GM19452 (cell line): Measurements from ENCODE around the gene LIN7B.
"Not testable (repeated sequence)": the region's sequence is repeated elsewhere in the genome, so short reads cannot be mapped to it uniquely, and the experiment has no call there.

Experiments
- ATAC-seq: cut with Tn5 transposase; IDR thresholded peaks from one replicate; pipeline ENCODE4 v1.9.1; 2021; ENCODE audit not compliant: unreplicated experiment

LIN7B gene, protein sequence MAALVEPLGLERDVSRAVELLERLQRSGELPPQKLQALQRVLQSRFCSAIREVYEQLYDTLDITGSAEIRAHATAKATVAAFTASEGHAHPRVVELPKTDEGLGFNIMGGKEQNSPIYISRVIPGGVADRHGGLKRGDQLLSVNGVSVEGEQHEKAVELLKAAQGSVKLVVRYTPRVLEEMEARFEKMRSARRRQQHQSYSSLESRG

DNA sequence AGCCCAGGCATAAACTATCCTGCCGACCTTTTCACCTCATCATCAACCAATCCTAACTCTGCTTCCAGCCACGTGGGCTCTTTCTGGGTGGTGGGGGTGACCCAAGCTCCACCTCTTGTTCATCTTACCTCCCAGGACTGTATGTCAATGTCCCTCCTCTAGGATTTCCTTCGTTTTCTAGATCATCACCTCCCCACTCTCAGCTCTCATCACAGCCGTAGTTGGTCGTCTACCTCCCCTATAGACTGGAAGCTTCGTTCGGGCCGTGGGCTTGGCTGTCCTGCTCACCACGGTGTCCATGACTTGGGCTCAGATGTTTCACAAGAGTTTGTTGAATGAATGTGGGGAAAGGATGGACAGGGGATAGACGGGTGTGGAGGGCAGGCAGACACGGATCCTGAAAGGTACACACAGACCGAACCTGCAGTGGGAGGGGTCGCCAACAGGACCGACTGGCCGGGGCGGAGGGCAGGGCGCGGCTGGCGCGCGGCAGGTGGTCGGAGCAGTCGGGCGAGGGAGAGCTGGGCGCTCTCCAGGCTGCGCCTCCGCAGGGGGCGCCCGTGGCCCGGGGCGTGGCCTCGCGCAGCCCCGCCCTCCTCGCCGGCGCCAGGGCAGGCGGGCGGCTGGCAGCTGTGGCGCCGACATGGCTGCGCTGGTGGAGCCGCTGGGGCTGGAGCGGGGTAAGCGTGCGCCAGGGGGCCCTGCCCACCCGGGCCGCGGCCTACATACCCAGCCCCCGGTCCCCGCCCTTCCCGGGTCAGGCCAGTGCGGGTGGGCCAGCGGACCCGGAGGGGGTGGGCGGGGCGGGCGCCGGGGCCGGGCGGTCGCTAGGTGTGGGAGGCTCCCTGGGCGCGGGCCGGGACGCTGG is at the start of gene LIN7B:
Gene LIN7B, plus strand, starts transcription at position 609 of the 868 bp plus-strand sequence. Its CDS starts 35 bp downstream, at position 644.
- ATAC-seq, result peak; percentile 56

DNA sequence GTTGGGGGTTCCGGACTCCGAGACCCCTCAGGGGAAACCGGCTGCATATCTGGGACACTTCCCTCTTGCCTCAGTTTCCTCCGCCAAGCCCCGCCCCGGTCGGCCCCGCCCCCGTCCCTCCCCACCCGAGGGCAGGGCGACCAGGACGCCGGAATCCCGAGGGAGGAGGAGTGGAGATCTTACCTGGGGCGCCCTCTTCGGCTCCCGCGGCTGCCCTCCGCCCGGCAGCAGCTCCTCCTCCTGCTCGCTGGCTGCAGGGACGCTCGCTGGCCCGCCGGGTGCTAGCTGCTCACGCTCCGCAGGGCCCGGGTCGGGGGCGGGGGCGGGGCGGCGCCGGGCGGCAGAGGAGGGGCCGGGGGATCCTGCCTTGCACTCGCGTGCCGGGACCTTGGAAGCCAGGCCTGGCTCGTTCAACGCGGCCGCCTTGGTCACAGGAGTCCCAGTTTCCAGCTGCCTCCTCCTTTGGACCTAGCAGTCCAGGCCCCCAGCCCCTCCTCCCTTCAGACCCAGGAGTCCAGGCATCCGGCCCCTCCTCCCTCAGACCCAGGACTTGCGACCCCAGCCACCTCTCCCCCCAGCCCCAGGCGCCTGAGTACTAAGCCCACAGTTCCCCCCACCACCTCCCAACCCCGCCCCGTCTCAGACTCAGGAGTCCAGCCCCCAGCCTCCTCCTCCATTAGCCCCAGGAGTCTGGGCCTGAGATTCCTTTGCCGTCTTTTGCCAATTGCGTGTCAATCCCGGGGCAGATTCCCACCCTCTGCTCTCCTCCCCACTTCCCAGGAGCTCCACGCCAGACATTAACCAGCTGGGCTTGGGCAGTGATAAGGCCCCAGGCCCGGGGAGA is 49.2 kb upstream of the LIN7B start, which contains the start of gene NTF4:
Gene NTF4, minus strand, starts transcription at position 51 of the 844 bp plus-strand sequence. CDS start 2,821 bp downstream, outside the sequence.
- no peak for ATAC-seq

DNA sequence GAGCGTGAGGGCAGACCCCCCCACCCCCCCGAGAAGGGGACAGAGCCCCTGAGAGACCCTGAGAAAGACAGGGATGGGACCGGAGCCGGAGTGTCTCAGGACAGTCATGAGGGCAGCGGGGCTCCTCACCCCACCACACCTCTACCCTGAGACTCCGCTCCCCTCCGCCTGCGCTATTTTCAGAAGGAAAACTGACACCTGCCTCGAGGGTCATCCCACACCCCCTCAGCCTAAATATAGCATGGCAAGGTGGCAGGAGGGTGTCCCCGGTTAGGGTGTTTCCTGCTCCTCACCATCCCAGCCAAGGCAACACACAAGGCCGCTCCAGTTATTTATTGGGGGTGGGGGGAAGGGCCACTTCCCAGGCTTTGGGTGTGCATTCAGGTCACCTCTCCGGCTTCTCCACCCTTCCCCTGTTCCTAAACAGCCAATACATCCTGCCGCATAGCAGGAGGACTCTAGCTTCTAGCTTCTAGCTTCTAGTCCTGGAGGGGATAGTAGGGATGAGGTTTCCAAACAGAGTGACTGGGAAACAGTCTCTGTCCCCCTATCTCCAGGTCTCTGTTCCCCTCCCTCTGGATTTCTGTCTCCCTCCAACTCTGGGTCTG is 48.2 kb upstream of the LIN7B start:
- ATAC-seq, result no peak

DNA sequence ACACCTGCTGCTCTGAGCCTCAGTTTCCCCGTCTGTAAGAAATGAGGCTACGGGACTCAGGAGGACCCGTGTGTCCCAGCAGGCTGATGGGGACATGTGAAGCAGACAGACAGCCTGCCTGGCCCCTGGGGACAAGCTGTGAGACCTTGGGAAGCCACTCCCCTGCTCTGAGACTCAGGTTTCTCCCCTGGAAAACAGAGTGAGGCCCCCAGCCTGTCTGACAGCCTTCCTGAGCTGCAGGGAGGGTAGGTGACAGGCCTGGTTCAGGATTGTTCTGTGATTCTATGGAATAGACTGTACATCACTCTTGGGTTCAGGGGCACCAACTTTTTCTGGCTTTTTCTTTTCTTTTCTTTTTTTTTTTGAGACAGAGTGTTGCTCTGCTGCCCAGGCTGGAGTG is 46.6 kb upstream of the LIN7B start:
- no peak for ATAC-seq

DNA sequence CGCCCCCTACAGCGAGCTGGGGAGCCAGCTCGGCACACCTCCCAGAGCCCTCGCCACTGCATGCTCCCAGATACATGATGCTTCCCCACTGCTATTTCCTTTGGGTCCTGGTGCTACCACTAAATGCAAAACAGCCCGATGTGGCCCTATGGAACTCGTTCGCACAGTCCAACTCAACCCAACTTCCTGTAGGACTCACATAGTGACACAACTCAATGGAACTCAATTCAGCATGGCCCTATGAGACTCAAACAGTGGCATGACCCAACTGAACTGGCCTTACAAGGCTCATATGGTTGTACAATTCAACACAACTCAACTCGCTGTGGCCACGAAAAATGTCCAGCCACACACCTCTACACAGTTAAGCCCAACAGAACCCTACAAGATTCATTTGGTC is 45.1 kb upstream of the LIN7B start:
- no peak for ATAC-seq

DNA sequence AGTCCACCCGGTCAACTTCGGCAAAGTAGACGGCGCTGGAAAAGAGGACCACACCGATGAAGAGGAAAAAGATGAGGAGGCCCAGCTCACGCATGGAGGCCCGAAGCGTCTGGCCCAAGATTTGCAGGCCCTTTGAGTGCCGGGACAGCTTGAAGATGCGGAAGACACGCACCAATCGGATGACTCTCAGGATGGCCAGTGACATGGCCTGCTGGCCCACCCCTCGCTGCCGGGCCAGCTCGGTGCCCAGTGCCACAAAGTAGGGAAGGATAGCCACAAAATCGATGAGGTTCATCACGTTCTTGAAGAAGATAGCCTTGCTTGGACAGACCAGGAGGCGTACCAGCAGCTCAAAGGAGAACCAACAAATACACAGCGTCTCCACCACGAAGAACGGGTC is 43.8 kb upstream of the LIN7B start:
- no peak for ATAC-seq

DNA sequence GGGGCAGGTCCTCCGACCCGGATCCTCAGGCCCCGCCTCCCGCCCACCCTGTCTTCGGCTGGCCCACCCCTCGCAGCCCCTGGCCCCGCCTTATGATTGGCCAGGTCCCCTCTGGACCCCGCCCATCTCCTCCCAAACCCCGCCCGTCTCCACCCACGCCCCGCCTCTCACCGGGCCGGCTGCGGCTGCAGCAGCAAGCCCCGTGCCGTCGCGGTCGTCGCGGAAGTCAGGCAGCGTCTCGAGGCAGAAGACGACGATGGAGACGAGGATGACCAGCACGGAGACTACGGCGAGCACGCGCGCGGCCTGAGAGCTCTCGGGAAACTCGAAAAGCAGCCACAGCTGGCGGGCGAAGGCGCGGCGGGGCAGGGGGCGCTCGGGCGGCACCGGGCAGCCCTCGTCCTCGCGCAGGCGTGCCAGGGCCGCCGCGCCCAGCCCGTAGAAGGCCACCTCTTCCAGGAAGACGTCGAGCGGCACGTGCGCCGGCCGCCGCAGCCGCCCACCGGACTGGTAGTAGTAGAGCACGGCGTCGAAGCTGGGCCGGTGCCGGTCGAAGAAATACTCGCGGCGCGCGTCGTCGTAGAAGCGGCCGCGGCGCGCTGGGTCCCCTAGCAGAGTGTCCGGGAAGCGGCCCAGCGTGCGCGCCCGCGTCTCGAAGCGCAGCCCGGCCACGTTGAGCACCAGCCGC is 42.2 kb upstream of the LIN7B start:
- no peak for ATAC-seq

DNA sequence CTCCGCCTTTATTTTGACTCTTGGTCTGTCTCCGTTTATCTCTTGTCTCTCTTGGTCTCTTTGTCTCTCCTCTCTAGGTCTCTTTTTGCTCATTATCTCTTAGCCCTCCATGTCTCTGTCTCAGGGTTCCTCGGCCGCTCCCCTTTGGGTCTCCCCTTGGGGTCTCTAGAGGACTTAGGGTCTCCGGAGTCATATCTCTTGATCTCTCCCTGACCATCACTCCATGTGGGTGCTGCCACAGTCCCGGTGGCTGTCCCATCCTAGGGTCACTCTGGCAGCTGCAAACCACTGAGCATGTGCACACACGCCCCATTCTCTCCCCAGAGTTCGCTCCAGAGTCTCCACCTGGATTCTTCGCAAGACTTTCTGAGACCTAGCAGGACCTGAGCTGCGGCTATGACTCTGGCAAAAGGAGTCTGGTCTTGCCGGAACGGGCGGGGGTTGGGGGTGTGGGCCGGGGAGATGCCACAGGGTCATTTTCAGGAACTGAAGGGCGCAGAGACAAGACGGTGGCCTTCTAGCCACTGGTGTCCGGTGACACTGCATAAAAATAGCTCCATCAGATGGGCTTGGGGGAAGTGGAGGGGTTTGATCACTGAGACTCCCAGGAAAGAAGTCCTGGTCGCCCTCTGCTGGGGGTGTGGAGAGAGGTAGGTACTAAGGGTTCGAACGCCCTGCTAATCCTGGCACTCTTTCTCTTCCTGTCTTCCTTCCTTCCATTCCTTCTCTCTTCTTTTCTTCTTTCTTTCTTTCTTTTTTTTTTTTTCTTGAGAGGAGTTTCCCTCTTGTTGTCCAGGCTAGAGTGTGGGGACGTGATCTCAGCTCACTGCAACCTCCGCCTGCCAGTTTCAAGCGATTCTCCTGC is 40.4 kb upstream of the LIN7B start:
- no peak for ATAC-seq

DNA sequence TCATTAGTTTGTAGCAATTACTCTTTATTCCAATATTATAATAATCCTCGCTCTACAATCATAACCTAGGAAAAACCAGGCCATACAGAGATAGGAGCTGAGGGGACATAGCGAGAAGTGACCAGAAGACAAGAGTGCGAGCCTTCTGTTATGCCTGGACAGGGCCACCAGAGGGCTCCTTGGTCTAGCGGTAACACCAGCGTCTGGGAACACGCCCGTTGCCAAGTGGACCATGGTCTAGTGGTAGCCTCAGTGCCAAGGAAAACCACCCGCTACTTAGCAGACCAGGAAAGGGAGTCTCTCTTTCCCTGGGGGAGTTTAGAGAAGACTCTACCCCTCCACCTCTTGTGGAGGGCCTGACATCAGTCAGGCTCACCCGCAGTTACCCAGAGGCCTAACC is 39.3 kb upstream of the LIN7B start:
- ATAC-seq, result not testable (repeated sequence)

DNA sequence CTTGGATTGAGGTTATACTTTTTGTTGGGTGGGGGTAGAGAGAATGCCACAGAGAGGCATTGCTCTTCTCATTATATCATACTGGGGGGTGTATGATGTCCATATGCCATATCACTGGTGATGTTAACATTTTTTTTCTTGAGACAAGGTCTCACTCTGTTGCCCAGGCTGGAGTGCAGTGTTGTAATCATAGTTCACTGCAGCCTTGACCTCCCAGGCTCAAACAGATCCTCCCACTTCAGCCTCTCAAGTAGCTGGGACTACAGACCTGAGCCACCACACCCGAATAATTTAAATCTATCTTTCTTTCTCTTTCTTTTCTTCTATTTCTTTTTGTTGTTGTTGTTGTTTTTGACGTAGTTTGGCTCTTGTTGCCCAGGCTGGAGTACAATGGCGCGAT is 33.8 kb upstream of the LIN7B start:
- no peak for ATAC-seq

DNA sequence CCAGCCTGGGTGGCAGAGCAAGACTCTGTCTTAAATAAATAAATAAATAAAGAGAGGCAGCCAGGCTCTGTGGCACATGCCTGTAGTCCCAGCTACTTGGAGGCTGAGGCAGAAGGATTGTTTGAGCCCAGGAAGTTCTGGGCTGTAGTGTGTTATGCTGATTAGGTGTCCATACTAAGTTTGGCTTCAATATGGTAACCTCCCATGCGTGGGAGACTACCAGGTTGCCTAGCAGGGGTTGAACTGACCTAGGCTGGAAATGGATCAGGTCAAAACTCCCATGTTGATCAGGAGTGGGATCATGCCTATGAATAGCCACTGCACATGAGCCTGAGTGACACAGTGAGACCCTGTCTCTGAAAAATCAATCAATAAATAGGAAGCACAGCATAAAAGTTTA is 32.9 kb upstream of the LIN7B start:
- no peak for ATAC-seq

DNA sequence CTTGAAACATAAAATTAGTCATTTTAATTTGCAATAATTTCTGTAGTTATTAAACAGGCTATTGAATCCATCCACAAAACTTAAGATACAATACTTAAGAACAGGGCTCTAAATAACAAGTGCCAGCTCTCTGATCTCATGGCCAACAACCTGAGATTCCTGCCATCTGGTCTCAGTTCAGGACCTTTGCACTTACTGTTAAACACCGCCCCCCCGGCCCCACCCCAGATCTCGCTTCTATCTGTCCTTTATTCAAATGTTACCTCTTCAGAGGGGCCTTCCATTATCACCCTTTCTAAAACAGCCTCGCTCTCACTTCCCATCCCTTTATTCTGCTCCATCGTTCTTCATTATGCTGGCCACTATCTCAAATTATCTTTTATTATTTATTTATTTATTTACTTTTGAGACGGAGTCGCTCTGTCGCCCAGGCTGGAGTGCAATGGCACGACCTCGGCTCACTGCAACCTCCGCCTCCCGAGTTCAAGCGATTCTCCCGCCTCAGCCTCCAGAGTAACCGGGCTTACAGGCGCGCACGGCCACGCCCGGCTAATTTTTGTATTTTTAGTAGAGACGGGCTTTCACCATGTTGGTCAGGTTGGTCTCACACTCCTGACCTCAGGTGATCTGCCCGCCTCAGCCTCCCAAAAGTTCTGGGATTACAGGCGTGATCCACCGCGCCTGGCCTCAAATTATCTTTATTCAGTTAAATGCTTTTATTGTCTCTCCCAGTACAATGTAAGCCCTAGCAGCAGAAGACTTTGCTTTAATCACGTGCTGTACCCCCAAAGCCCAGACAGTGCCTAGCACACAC is 29.8 kb upstream of the LIN7B start:
- ATAC-seq, result no peak

DNA sequence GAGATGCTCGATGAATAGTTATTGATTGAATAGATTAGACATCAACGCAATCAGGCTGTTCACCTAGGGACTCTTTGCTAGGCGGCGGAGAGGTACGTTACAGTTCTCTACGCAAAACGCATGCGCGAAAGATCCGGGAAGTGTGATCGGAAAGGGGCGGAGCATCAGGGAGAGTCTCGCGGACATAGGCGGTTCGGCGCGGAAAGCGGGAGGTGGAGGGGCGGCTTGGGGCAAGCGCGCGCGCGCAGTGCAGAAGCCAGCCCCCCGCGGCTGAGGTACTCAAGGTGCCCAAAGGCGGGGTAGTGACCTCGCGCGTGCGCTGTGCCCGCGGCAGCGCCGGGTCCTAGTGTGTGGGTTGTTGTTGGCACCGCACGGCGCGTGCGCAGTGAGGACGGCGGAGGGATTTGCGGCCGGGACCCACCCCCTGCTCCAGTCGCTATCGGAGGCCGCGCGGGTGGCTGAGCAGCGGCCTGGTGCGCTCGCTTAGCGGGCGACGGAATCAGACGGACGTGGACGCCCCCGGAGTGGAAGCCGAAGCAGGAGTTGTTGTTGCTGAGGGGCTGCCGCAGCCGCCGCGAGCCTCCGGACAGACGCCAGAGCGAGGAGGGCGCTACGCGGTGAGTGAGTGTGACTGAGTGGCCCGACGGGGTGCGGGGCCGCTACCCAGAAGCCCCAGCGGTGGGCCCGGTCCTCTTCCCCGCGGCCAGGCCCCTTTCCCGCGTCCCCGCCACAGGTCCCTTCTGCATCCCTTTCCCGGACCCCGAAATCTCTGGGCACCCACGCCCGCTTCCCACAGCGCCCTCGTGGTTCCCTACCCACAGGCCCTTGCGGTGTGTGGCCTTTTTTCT is 28.9 kb upstream of the LIN7B start, which contains the start of gene SNRNP70:
Gene SNRNP70, plus strand, starts transcription at position 432 of the 848 bp plus-strand sequence. CDS start 964 bp downstream, outside the sequence.
- peak; percentile 88 for ATAC-seq

DNA sequence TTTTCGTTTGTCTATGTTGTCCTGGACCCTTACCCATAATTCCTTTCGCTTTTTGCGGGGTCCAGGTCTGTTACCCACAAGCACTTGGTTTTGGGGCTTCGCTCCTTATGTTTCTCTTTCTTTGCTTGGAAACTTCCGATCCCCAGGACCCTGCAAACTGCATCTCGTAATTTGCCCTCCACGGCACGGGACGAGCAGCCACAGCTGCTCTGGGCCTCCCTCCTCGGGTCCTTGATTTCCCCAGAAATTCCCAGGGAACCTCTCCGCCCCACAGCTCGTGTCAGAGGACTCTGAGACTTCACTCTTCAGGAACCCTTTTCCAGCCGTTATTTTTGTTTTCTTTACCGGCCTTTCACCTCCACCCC is 28.3 kb upstream of the LIN7B start:
- ATAC-seq, result no peak

DNA sequence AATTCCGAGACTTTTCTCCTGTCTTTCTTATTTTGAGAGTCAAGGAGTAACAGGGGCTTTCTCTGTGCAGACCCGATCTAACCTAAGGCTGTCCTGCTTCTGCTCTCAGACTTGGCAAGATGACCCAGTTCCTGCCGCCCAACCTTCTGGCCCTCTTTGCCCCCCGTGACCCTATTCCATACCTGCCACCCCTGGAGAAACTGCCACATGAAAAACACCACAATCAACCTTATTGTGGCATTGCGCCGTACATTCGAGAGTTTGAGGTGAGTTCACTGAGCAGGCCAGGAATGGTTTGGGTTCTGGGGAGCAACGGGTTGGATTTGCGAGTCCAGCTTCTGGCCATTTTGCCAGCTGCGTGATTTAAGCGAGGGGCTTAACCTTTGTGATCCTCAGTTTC is 27.9 kb upstream of the LIN7B start:
- no peak for ATAC-seq

DNA sequence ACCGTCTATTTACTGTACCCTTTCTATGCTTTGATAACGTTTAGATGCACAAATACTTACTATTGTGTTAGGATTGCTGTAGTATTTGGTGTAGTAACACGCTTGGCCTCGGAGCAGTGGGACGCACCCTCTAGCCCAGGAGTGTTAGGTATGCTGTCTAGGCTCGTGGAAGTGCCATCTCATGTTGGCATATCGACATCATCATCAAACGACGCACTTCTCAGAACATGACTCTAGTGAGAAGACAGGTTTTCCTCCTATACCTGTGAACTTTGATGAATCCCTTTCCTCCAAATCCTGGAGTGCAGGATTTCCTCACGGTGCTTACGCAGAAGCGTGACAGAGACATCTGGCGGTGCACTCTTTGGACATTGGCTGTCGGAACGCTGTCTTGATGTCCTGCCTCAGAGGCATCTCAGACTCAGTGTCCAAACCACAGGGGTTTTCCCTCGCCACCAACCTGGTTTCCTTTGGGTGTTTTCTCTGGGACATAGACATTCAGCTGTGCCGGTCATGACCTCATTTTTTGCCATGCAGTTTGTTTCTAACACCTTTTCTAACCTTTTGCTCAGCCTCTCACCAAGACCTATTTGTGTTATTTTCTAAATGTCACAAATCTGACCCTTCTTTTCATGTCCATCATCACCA is 22.7 kb upstream of the LIN7B start:
- no peak for ATAC-seq

DNA sequence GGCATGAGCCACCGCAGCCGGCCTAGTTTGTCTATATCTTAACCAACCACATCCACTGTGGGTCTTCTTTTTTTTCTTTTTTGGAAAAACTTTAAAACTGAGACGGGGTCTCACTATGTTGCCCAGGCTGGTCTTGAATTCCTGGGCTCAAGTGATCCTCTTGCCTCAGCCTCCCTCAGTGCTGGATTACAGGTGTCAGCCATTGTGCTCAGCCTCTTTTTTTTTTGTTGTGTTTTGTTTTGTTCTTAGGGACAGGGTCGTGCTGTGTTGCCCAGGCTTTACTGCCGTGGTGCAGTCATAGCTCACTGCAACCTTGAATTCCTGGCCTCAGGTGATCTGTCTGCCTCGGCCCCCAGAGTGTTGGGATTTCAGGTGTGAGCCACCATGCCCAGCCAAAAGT is 21.5 kb upstream of the LIN7B start:
- no peak for ATAC-seq
